BLaER1 (cell line): ENCODE results near the gene DBF4.
"Not testable (repeated sequence)": the region's sequence is repeated elsewhere in the genome, so short reads cannot be mapped to it uniquely, and the experiment has no call there.

ENCODE experiments used
- H3K27ac ChIP-seq: shearing (Covaris generic); formaldehyde crosslinking; 2 replicates; pipeline ENCODE4 v1.8.1; 2022
- H3K27me3 ChIP-seq: shearing (Covaris generic); formaldehyde crosslinking; 2 replicates; pipeline ENCODE4 v1.8.1; 2022
- H3K36me3 ChIP-seq: shearing (Covaris generic); formaldehyde crosslinking; 2 replicates; pipeline ENCODE4 v1.8.1; 2022
- H3K4me1 ChIP-seq: shearing (Covaris generic); formaldehyde crosslinking; 2 replicates; pipeline ENCODE4 v1.8.1; 2022
- H3K4me2 ChIP-seq: shearing (Covaris generic); formaldehyde crosslinking; 2 replicates; pipeline ENCODE4 v1.8.1; 2022
- H3K4me3 ChIP-seq: shearing (Covaris generic); formaldehyde crosslinking; 2 replicates; pipeline ENCODE4 v1.8.1; 2022
- H3K9ac ChIP-seq: shearing (Covaris generic); formaldehyde crosslinking; 2 replicates; pipeline ENCODE4 v1.8.1; 2022
- H3K9me3 ChIP-seq: shearing (Covaris generic); formaldehyde crosslinking; 2 replicates; pipeline ENCODE4 v1.8.1; 2022
- H4K20me1 ChIP-seq: shearing (Covaris generic); formaldehyde crosslinking; 2 replicates; pipeline ENCODE4 v1.8.1; 2022
- Cebpa-rat ChIP-seq: shearing (Covaris generic); IDR thresholded peaks from 2 replicates; pipeline ENCODE4 v1.8.1; 2022

Gene DBF4

GRCh38 chr7:87882151-87882937 lies 6.1 kb downstream of the DBF4 start:
- H3K4me1 ChIP-seq, result peaks cover 16% of the 10 kb centered on the region

GRCh38 chr7:87885018-87885417 lies 8.7 kb downstream of the DBF4 start:
- no peak overlapping the region for H3K4me2 ChIP-seq

More at GRCh38 chr7:87882151-87882937, 6.1 kb downstream of the DBF4 start:
- Histone ChIP-seq H3K36me3 (peaks cover 64% of the 10 kb centered on the region), H3K4me2 (no peak overlapping the region), H3K27me3 (no peaks in the 10 kb centered on the region), H3K4me3 (no peak overlapping the region), H3K27ac (no peak overlapping the region), H4K20me1 (peaks cover 59% of the 10 kb centered on the region), H3K9ac (no peak overlapping the region), H3K9me3 (no peaks in the 10 kb centered on the region)
- TF ChIP-seq Cebpa-rat, result no peak

GRCh38 chr7:87886875-87887274 lies 10.6 kb downstream of the DBF4 start:
- Histone ChIP-seq H3K4me1 (no peaks in the 10 kb centered on the region), H3K27me3 (no peaks in the 10 kb centered on the region), H3K27ac (no peak overlapping the region), H3K4me2 (no peak overlapping the region), H4K20me1 (peaks cover 32% of the 10 kb centered on the region), H3K4me3 (no peak overlapping the region), H3K9ac (no peak overlapping the region), H3K9me3 (no peaks in the 10 kb centered on the region), H3K36me3 (peaks cover 68% of the 10 kb centered on the region)
- TF ChIP-seq Cebpa-rat, result no peak

More at GRCh38 chr7:87885018-87885417, 8.7 kb downstream of the DBF4 start:
- Histone ChIP-seq H3K4me3 (no peak overlapping the region), H3K9me3 (no peaks in the 10 kb centered on the region), H3K27me3 (no peaks in the 10 kb centered on the region), H3K4me1 (no peaks in the 10 kb centered on the region), H4K20me1 (peaks cover 44% of the 10 kb centered on the region), H3K27ac (no peak overlapping the region), H3K36me3 (peaks cover 77% of the 10 kb centered on the region), H3K9ac (no peak overlapping the region)
- TF ChIP-seq Cebpa-rat, result no peak

- Histone ChIP-seq H3K27me3 (no peaks in the 10 kb centered on the region), H3K4me3 (no peak overlapping the region), H3K9ac (no peak overlapping the region), H3K36me3 (peaks cover 81% of the 10 kb centered on the region), H4K20me1 (no peaks in the 10 kb centered on the region; the same call in 1 of the 2 replicates), H3K27ac (no peak overlapping the region), H3K4me1 (peaks cover 9% of the 10 kb centered on the region; the same call in 1 of the 2 replicates), H3K9me3 (no peaks in the 10 kb centered on the region), H3K4me2 (no peak overlapping the region)
- TF ChIP-seq Cebpa-rat, result no peak
Observed at GRCh38 chr7:87895363-87895762, 19.1 kb downstream of the DBF4 start.

GRCh38 chr7:87899255-87899654 lies 23.0 kb downstream of the DBF4 start:
- H3K4me1 ChIP-seq, result peaks cover 9% of the 10 kb centered on the region; the same call in 1 of the 2 replicates
- H3K27me3 ChIP-seq, result no peaks in the 10 kb centered on the region
- H3K27ac ChIP-seq, result no peak overlapping the region
- H3K36me3 ChIP-seq, result peaks cover 82% of the 10 kb centered on the region
- no peaks in the 10 kb centered on the region for H4K20me1 ChIP-seq
- H3K9me3 ChIP-seq, result no peaks in the 10 kb centered on the region
- H3K4me3 ChIP-seq, result no peak overlapping the region
- TF ChIP-seq Cebpa-rat, result no peak
- no peak overlapping the region for H3K9ac ChIP-seq
- no peak overlapping the region for H3K4me2 ChIP-seq

- H3K4me2 ChIP-seq, result not testable (repeated sequence)
Observed at GRCh38 chr7:87907136-87907906, 31.0 kb downstream of the DBF4 start.

GRCh38 chr7:87908814-87909213 lies 32.5 kb downstream of the DBF4 start:
- H3K4me1 ChIP-seq, H3K4me3 ChIP-seq, H3K4me2 ChIP-seq, H3K27ac ChIP-seq, H3K9ac ChIP-seq, H4K20me1 ChIP-seq, H3K9me3 ChIP-seq, H3K27me3 ChIP-seq: not testable (repeated sequence)
- peaks cover 44% of the 10 kb centered on the region for H3K36me3 ChIP-seq

More at GRCh38 chr7:87907136-87907906, 31.0 kb downstream of the DBF4 start:
- H3K9ac ChIP-seq, H4K20me1 ChIP-seq, H3K4me1 ChIP-seq, H3K9me3 ChIP-seq, H3K27me3 ChIP-seq, H3K27ac ChIP-seq, H3K4me3 ChIP-seq: not testable (repeated sequence)
- peaks cover 55% of the 10 kb centered on the region for H3K36me3 ChIP-seq

GRCh38 chr7:87912121-87912520 lies 35.8 kb downstream of the DBF4 start:
- Histone ChIP-seq H3K4me3 (no peak overlapping the region), H3K4me1 (no peaks in the 10 kb centered on the region), H3K27ac (no peak overlapping the region), H3K36me3 (peaks cover 16% of the 10 kb centered on the region), H3K27me3 (no peaks in the 10 kb centered on the region), H3K9ac (no peak overlapping the region), H4K20me1 (no peaks in the 10 kb centered on the region), H3K4me2 (no peak overlapping the region), H3K9me3 (no peaks in the 10 kb centered on the region)
- no peak for TF ChIP-seq Cebpa-rat

- H3K27me3 ChIP-seq, result no peaks in the 10 kb centered on the region
- H3K4me2 ChIP-seq, result no peak overlapping the region
- no peak for TF ChIP-seq Cebpa-rat
- H3K9me3 ChIP-seq, result no peaks in the 10 kb centered on the region
- no peak overlapping the region for H3K9ac ChIP-seq
- no peaks in the 10 kb centered on the region for H4K20me1 ChIP-seq
- H3K4me3 ChIP-seq, result no peak overlapping the region
- no peaks in the 10 kb centered on the region for H3K4me1 ChIP-seq
- H3K27ac ChIP-seq, result no peak overlapping the region
- no peaks in the 10 kb centered on the region for H3K36me3 ChIP-seq
Observed at GRCh38 chr7:87918740-87919139, 42.4 kb downstream of the DBF4 start.

GRCh38 chr7:87919875-87920274 lies 43.6 kb downstream of the DBF4 start:
- H3K36me3 ChIP-seq, result no peaks in the 10 kb centered on the region
- no peak overlapping the region for H3K27ac ChIP-seq
- H4K20me1 ChIP-seq, result no peaks in the 10 kb centered on the region
- no peak for TF ChIP-seq Cebpa-rat
- H3K4me3 ChIP-seq, result no peak overlapping the region
- no peak overlapping the region for H3K4me2 ChIP-seq
- no peaks in the 10 kb centered on the region for H3K9me3 ChIP-seq
- H3K9ac ChIP-seq, result no peak overlapping the region
- H3K27me3 ChIP-seq, result no peaks in the 10 kb centered on the region
- H3K4me1 ChIP-seq, result no peaks in the 10 kb centered on the region
